Limb (tissue), 2 donors: Measurements from ENCODE around the gene SLC26A2.
A peak's percentile ranks its signal among the peaks of the same experiment; 100 is the strongest.

ENCODE experiments used
- DNase-seq, 2 donors: peaks; one replicate each; pipeline ENCODE4 v3.0.0-alpha.2; 2016; ENCODE audit errors: extremely low spot score in 2 of 2

The SLC26A2 gene

GRCh38 chr5:149960272-149961185 is at the start of gene SLC26A2:
Gene SLC26A2 (plus strand): TSS chr5:149960758. CDS start chr5:149977653, 16,895 bp downstream.
- DNase-seq: peak; percentile 97 to 98

DNA sequence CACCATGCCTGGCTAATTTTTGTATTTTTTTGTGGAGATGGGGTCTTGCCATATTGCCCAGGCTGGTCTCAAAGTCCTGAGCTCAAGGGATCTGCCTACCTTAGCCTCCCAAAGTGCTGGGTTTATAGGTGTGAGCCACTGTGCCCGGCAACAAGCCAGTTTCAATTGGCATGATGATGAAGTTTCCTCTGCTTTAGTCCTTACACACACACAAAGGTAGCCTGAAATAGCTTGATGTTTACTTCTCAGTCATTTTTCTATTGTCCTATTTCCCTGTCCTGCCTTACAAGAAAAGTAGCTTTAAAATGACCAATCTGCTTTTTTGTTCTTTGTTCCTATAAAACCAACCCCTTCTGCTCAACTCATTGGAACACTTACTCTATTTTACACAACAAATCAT is 49.5 kb upstream of the SLC26A2 start:
- no peak for DNase-seq

DNA sequence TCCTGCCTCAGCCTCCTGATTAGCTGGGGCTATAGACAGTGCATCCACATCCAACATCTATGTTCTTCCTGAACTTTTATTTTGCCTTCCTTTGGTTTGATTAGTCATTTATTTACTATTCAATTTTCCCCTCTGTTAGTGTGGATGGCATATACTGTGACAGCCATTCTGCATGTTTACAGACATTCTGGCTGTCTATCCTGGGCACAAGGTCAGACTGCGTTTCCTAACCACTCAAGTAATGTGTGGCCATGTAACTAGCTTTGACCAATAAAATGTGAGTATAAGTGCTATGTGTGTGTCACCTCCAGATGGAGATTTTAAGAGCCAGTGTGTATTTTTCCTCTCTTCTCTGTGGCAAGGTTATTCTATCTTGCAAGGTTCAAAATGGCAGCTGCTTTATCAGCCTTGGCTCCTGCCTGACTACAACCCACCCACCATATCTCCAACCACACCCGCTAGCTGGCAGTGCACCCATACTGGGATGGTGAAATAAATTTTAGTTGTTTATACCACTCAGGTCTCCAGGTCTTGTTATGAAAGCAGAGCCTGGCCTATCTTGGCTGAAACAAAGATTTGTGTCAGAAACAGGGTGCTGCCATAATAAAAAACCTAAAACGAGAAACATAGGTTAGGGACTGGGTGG is 48.2 kb upstream of the SLC26A2 start:
- no peak for DNase-seq

DNA sequence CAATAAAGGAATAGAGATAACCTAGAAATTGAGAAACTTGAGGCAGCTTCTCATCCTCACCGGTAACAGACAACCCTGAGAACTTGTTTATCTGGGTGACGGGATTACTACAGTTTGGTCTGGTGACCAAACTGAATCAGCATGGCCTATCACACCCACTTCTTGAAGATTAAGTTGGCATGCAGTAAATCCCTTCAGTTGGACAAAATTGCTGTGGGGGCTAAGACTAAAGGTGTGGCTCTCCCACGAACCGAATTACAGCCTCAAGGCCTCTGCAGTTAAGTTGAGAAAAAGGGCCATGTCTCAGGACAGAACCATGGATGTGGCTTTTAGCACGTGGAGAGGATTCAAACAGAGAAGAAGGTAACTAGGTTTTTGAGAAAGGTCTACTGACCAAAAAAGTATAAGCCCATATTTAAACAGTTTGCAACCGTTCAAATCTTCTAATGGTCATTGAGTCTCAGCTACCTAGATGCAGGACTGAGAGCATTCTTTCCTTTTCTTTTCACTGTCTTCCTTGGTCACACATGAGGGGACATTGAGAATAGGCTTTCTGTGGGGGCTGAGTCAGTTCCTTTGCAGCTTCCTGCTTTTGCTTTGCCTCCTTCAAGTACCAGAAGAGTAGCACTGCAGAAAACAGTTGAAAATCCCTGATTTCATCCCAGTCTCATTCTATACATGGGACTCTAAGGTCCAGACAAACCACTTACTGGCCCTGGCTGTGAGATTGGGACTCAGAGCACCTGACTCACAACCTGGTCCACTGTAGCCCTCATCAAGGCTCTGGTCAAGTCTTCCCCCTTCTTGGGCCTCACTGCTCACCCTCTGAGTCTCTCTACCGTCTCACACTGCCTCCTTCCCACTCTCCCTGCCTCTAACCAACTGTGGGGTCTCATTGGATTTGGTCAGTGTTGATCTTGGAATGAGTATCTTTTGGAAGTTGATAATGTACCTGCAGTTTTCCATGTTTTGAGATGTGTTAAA is 46.8 kb upstream of the SLC26A2 start:
- DNase-seq: no peak

DNA sequence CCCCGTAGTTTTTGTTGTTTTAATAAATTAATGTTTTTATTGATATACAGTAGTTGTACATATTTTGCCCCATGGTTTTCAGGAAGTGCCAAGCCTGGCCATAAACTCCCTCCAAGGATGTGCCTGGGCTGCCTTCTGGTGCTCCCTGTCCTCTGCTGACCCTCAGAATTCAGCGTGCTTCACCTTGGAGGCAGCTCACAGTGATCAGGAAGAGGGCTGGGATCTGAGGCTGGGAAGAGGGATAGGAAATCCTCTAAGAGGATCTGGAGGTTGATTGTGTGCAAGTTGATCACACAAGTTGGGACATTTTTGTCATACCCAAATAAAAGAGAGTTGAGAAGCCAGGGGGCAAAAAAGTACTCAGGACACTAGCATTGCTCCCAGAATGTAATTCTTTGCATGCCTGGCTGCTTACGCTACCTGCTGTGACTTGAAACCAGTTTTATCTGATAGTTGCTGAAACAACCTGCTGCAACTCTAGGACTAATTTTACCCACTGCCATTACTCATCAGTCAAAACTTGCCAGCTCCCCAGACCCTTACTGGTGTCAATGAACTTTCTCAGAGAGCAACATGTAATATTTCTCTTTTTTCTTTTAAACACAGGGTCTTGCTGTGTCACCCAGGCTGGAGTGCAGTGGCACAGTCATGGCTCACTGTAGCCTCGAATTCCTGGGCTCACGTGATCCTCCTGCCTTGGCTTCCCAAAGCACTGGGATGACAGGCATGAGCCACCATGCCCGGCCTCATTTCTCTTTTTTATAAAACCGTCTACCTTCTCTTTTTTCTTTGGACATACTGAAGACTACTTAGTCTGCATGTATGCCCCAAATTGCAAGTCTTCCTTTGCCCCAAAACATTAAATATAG is 44.9 kb upstream of the SLC26A2 start:
- DNase-seq: no peak

GRCh38 chr5:149916334-149917072 is 44.1 kb upstream of the SLC26A2 start:
- DNase-seq: no peak

DNA sequence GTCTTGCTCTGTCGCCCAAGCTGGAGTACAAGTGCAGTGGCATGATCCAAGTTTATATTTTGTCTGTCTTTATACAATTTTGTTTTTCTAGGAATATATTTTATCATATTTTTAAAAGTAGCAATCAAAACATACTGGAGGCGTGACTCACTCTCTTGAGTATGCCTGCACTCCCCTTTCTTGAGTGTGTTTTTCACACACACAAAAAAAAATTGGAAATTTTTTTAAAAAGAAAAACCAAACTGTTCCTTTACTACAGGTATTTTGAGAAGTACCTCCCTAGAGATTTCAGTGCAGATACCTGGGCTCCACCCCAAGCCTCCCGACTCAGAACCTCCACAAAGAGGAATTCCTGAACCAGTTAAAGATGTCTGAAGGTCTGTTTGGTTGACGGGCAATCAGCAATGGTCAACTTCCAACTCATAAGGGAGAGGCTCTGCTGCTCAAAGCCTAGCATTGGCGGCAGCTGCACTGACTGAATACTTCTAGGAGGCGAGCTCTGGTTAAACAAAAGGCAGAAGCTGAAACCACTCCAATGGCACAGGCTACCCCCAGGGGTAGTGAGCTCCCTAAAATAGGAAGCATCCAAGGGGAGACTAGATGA is 43.4 kb upstream of the SLC26A2 start:
- DNase-seq: no peak

DNA sequence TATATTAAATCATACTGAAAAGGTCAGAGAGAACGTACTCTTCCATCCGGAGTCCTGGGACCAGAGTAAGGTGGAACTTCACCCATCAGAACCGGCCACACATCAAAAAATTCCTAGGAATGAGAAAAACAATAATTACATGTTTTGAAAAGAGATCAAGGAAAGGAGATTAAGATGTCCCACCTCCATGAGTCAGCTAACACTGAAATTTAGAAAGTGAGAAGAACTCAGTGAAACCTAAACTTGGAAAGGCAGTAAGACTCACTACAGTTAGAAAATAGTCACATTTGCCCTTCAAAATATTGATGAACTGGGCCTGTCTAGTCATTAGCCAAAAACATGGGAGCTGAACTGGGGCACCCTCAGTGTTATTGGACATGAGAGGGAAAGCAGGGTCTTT is 39.0 kb upstream of the SLC26A2 start:
- DNase-seq: no peak

DNA sequence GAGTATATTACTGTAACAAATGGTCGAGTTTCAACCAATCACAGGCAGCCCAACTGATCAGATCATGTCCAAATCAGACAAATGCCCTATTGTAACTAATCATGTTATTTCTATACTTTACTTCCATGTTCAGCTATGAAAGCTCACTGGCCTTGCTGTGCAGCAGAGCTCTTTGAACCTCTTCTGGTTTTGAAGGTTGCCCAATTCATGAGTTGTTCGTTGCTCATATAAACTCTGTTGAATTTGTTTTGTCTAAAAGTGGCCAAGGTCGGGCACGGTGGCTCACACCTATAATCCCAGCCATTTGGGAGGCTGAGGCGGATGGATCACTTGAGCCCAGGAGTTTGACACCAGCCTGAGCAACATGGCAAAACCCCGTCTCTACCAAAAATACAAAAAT is 37.6 kb upstream of the SLC26A2 start:
- DNase-seq: no peak

- DNase-seq: no peak
These were observed 36.1 kb upstream of the SLC26A2 start for GRCh38 chr5:149924486-149924885.

DNA sequence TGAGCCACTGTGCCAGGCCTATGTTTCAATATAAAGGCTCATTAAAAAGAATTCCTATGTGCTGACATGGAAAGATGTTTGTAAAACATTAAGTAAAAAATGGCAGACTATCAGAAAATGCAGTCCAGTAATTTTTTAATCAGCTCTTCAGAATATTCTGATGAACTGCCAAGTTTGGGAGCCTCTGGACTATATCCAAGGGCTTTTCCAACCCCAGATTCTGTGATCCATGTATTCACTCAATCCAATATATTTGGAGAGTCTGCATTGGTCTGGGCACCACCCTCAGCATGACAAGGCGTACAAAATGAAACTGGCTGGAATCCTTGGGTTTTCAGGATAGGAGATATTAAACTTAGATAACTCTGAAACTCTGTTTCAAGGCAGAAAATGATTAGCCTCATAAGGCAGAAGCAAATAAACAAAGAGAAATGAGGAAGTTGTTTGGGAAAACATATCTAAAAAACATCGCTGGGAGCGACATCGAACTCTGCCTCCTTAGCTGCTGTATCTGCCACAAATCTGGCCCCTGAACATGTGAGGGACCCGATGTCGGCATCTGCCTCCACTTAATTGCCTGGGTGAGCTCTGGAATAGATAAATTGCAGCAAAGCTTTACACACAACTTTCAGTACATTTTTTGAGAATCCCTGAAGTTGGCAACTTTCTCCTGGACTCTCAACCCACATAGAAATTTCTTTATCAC is 30.4 kb upstream of the SLC26A2 start:
- DNase-seq: no peak

DNA sequence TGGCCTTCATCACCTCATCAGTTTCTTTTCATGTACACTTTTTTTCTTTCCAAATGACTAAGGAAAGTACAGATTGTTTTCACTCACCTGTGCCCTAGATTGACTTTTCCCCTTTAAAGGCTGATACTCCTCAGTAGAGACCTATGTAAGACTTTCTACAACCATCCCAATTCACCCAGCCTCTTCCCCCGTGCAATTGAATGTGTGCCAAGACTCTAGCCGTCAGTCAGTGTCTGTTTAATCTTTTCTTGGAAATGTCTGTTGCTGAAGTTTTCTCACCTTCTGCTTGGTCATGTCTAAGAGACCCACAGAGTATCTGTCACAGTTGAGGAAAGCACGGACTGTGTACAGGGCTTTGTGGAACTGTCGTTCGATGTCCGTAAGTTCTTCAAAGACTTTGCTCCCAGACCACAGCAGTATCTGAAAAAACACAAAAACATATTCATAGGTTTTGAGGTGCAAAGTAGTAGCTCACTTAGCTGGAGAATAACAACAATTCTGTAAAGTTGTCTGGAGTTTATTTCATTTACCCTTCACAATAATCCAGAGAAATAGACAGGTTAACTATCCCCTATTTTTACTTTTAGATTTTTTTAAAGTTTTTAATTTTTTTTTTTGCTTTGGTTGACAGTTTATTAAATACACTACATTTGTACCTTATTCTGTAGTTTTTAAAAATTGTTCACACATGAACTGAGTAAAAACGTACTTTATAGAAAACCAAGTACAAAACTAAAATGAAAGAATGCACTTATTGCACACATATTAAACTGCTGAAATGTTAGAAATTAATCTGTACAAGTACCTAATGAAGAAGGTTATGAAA is 29.6 kb upstream of the SLC26A2 start:
- DNase-seq: no peak

GRCh38 chr5:149931992-149932436 is 28.5 kb upstream of the SLC26A2 start:
- no peak for DNase-seq

GRCh38 chr5:149932445-149933350 is 27.9 kb upstream of the SLC26A2 start:
- DNase-seq: no peak

- DNase-seq: peak in 1 of 2 donors; percentile 38
These were observed 25.1 kb upstream of the SLC26A2 start for GRCh38 chr5:149935431-149935901.

DNA sequence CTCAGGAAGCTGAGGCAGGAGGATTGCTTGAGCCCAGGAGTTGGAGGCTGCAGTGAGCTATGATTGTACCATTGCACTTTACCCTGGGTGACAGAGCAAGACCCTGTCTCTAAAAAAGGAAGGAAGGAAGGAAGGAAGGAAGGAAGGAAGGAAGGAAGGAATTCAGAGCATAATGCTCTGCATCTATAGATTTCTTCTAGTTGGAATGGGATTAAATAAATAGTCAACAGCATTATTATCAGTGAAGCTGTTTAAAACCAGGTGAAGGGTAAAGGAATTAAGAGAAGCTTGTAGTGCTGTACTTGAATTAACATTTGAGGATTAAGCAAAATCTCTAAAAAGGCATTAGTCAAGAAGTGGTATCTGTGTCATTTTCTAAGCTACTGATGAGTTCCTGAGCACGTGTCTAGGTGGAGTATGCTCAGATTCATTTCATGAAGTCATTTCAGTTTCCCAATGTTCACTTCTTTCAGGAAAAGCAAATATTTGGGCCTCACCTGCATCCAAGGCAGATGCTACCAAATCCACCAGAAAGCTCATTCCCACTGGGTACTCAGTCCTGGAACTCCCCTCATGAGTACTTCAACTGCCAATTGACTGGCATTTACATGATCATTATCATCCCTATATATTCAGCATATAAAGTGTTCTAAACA is 24.4 kb upstream of the SLC26A2 start:
- no peak for DNase-seq
